Measurements from ENCODE around the gene ICA1. TPM values are rescaled to one million over a fixed set of nuclear protein-coding genes. Genes with fewer than 3 reads are reported as not detected.

Gene ICA1
- total RNA-seq, 1 donor from 2014 or later = 27.0 TPM

GRCh38 chr7:8259586-8260222 lies 2.3 kb downstream of the ICA1 start:
- H3K9me3 ChIP-seq = no peaks in the 10 kb centered on the region
- no peaks in the 10 kb centered on the region for H3K27me3 ChIP-seq
- intact Hi-C loops (cut with DNase I) = no loop called here
- no peak overlapping the region for H3K27ac ChIP-seq
- DNase-seq (no peak), ATAC-seq (no peak)
- TF ChIP-seq CTCF (IDR thresholded peaks at IDR 0.05) = no peak
- no peaks in the 10 kb centered on the region for H3K4me1 ChIP-seq
- no peaks in the 10 kb centered on the region for H3K36me3 ChIP-seq
- H3K4me3 ChIP-seq = no peak overlapping the region

- no peaks in the 10 kb centered on the region for H3K4me1 ChIP-seq
- intact Hi-C loops (cut with DNase I) = no loop called here
- no peaks in the 10 kb centered on the region for H3K9me3 ChIP-seq
These were observed 3.2 kb downstream of the ICA1 start for GRCh38 chr7:8258734-8259133.

GRCh38 chr7:8258166-8258565 lies 3.8 kb downstream of the ICA1 start:
- no peak overlapping the region for H3K27ac ChIP-seq

More at GRCh38 chr7:8258734-8259133, 3.2 kb downstream of the ICA1 start:
- Histone ChIP-seq H3K4me3 (no peak overlapping the region), H3K36me3 (no peaks in the 10 kb centered on the region), H3K27me3 (no peaks in the 10 kb centered on the region), H3K27ac (no peak overlapping the region)
- ATAC-seq (no peak), DNase-seq (no peak)
- no peak for TF ChIP-seq CTCF (IDR thresholded peaks at IDR 0.05)

GRCh38 chr7:8255680-8256655 lies 6.0 kb downstream of the ICA1 start:
- Histone ChIP-seq H3K27me3 (no peaks in the 10 kb centered on the region), H3K36me3 (no peaks in the 10 kb centered on the region)
- ATAC-seq = peak; percentile 42

More at GRCh38 chr7:8258166-8258565, 3.8 kb downstream of the ICA1 start:
- no peak overlapping the region for H3K4me3 ChIP-seq
- TF ChIP-seq CTCF (IDR thresholded peaks at IDR 0.05) = no peak
- no peaks in the 10 kb centered on the region for H3K9me3 ChIP-seq
- ATAC-seq (no peak), DNase-seq (no peak)
- no peaks in the 10 kb centered on the region for H3K36me3 ChIP-seq
- intact Hi-C loops (cut with DNase I) = no loop called here
- no peaks in the 10 kb centered on the region for H3K27me3 ChIP-seq
- H3K4me1 ChIP-seq = no peaks in the 10 kb centered on the region

GRCh38 chr7:8254667-8255066 lies 7.3 kb downstream of the ICA1 start:
- no peaks in the 10 kb centered on the region for H3K4me1 ChIP-seq
- no peak overlapping the region for H3K27ac ChIP-seq
- H3K27me3 ChIP-seq = no peaks in the 10 kb centered on the region
- ATAC-seq (peak; percentile 50), DNase-seq (no peak)
- TF ChIP-seq CTCF (IDR thresholded peaks at IDR 0.05) = no peak
- no peaks in the 10 kb centered on the region for H3K36me3 ChIP-seq
- intact Hi-C loops (cut with DNase I) = no loop called here
- H3K4me3 ChIP-seq = no peak overlapping the region
- H3K9me3 ChIP-seq = no peaks in the 10 kb centered on the region

More at GRCh38 chr7:8255680-8256655, 6.0 kb downstream of the ICA1 start:
- TF ChIP-seq CTCF (IDR thresholded peaks at IDR 0.05) = no peak
- Histone ChIP-seq H3K4me1 (no peaks in the 10 kb centered on the region), H3K27ac (no peak overlapping the region), H3K4me3 (no peak overlapping the region), H3K9me3 (no peaks in the 10 kb centered on the region)
- intact Hi-C loops (cut with DNase I) = no loop called here
- no peak for DNase-seq

All from upper lobe of right lung (tissue), 1 donor.